Esophagus squamous epithelium (tissue), 5 donors: ENCODE data around the gene YAE1. TPM values are rescaled to one million over a fixed set of nuclear protein-coding genes. Genes with fewer than 3 reads are reported as not detected.
"Not testable (repeated sequence)": the region's sequence is repeated elsewhere in the genome, so short reads cannot be mapped to it uniquely, and the experiment has no call there.

ENCODE experiments used
- DNase-seq: peaks from one replicate; lab custom pipeline; 2025; lab: John Stamatoyannopoulos, UW
- H3K27ac ChIP-seq, 4 donors: fragments of 200-600 bp; sonication (generic); one replicate each; pipeline ENCODE4 v1.5.1; 2016 to 2019; ENCODE audit warnings: mild to moderate bottlenecking in 1 of 4
- H3K27me3 ChIP-seq, 4 donors: fragments of 200-600 bp; sonication (generic); 1 replicate in 3 of 4; 2 replicates in 1 of 4; pipeline versions ENCODE4 v1.5.1 to v1.6.0; 2017 to 2021; ENCODE audit warnings: antibody characterized with exemption in 1 of 4
- H3K36me3 ChIP-seq, 3 donors: fragments of 200-600 bp; sonication (generic); one replicate each; pipeline ENCODE4 v1.5.1; 2016 to 2019
- H3K4me1 ChIP-seq, 3 donors: fragments of 200-600 bp; sonication (generic); one replicate each; pipeline ENCODE4 v1.5.1; 2017 to 2019
- H3K4me3 ChIP-seq, 4 donors: fragments of 200-600 bp; sonication (generic); 1 replicate in 3 of 4; 2 replicates in 1 of 4; pipeline ENCODE4 v1.5.1; 2016 to 2019; ENCODE audit warnings: mild to moderate bottlenecking in 2 of 4, moderate library complexity in 1 of 4
- H3K9me3 ChIP-seq, 3 donors: fragments of 200-600 bp; sonication (generic); one replicate each; pipeline ENCODE4 v1.5.1; 2016 to 2019
- POLR2A ChIP-seq, 4 donors: fragments of 450-650 bp; IDR thresholded peaks; one replicate each; pipeline ENCODE4 v1.6.1; 2017; ENCODE audit warnings: antibody characterized with exemption in 4 of 4, mild to moderate bottlenecking in 4 of 4, moderate library complexity in 3 of 4
- WGBS, 2 donors: methylation state at CpG; one replicate each; pipeline ENCODE4 v1.1.5; 2018; 5-methylcytosine and 5-hydroxymethylcytosine counted together
- intact Hi-C: fragments of 100-400 bp; cut with DNase I; formaldehyde crosslinking; loops from one replicate; pipeline ENCODE4 v1.15.0; 2022
- total RNA-seq, 4 donors: library from RNA; depleted of rRNA; stranded (reverse); fragments of >200 nt; gene quantifications; one replicate each; pipeline ENCODE4 v1.1.0, GENCODE V29; 2016
- TF ChIP-seq, protein P1 (sequence below), 6 experiments: fragments of 450-650 bp in 4 of 6; fragments of 200-600 bp in 2 of 6; sonication (generic) in 2 of 6; IDR thresholded peaks; one replicate each; pipeline ENCODE4 v1.5.1; 2016 to 2019; ENCODE audit warnings: antibody characterized with exemption in 6 of 6, mild to moderate bottlenecking in 4 of 6, moderate library complexity in 4 of 6
- donor health status: DM: yes; HTN: yes; CAD: no.

The YAE1 gene
- total RNA-seq, 4 donors from 2014 or later = 3.6 to 23.1 (median 14.6) TPM

DNA sequence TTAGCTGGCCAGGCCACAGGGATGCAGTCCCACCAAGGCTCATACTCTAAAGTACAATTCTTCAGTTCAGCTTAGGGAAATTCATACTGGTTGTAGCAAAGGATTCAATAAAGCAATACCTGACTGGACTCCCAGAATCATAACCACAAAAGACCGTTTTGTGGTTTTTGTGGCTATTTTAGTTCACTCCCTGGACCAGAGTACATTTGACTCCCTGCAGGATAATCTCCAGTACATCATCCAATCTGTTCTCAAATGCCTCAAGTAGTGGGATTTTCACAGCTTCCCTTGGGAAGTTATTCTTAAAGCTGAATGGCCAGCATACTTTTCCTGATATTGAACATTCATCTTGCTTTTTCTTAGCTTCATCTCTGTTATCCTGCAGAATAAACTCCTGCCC is 29.3 kb upstream of the YAE1 start:
- Histone ChIP-seq H3K36me3 (no peaks in the 10 kb centered on the region), H3K27ac (peak overlapping the region in 2 of 4 donors; percentile 57 to 72), H3K27me3 (no peaks in the 10 kb centered on the region), H3K9me3 (no peaks in the 10 kb centered on the region), H3K4me1 (peaks cover 0 to 7% (median 0%) of the 10 kb centered on the region in 3 donors), H3K4me3 (no peak overlapping the region)
- TF ChIP-seq, protein P1, sequence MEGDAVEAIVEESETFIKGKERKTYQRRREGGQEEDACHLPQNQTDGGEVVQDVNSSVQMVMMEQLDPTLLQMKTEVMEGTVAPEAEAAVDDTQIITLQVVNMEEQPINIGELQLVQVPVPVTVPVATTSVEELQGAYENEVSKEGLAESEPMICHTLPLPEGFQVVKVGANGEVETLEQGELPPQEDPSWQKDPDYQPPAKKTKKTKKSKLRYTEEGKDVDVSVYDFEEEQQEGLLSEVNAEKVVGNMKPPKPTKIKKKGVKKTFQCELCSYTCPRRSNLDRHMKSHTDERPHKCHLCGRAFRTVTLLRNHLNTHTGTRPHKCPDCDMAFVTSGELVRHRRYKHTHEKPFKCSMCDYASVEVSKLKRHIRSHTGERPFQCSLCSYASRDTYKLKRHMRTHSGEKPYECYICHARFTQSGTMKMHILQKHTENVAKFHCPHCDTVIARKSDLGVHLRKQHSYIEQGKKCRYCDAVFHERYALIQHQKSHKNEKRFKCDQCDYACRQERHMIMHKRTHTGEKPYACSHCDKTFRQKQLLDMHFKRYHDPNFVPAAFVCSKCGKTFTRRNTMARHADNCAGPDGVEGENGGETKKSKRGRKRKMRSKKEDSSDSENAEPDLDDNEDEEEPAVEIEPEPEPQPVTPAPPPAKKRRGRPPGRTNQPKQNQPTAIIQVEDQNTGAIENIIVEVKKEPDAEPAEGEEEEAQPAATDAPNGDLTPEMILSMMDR (IDR thresholded peaks at IDR 0.05) = no peak
- no peak for TF ChIP-seq POLR2A (IDR thresholded peaks at IDR 0.05)
- intact Hi-C loops = no loop called here
- WGBS, 2 donors = 33 to 57% methylated on average over 1 of the region's 1 CpG
- DNase-seq = no peak

DNA sequence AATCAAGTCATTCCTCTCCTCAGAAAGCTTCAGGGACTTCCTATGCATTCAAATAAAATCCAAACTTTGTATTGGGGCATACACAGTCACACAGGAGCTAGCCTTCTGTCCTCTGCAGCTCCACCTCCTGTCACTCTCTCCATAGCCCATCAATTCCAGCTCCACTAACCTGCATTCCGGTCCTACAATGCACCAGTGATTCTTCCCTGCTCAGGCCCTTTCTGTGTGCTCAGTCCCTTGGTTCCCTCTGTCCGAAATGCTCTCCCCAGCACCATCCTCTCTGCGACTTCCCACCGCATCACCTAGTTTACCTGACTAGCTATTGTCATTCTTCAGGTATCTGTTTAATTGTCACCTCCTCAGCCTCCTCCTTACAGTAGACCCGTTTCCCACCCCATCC is 26.4 kb upstream of the YAE1 start:
- TF ChIP-seq, protein P1 (IDR thresholded peaks at IDR 0.05) = no peak
- no peak for TF ChIP-seq POLR2A (IDR thresholded peaks at IDR 0.05)
- Histone ChIP-seq H3K4me1 (peaks cover 0 to 7% (median 0%) of the 10 kb centered on the region in 3 donors), H3K4me3 (no peak overlapping the region), H3K9me3 (no peaks in the 10 kb centered on the region), H3K36me3 (no peaks in the 10 kb centered on the region), H3K27me3 (no peaks in the 10 kb centered on the region), H3K27ac (no peak overlapping the region)
- 62 to 67% methylated on average over 5 of the region's 5 CpGs for WGBS, 2 donors
- no peak for DNase-seq
- intact Hi-C loops = no loop called here

DNA sequence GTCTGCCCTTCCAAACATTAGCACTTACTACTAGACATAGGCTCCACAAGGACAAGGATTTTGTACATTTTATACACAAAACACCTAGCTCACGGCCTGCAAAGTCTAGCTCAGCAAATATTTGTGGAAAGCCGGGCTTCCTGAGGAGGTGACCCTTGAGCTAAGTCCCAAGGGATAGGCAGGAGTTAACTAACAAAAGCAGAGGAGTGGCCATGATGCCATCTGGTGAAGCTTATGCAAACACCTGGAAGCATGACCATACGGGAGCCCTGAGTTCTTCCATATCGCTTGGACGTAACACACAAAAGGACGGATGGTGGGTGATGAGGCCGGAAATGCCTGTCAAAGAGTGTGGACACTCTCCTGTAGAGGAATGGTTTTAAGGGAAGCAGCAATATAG is 25.9 kb upstream of the YAE1 start:
- no peak overlapping the region for H3K27ac ChIP-seq
- no peak for TF ChIP-seq POLR2A (IDR thresholded peaks at IDR 0.05)
- TF ChIP-seq, protein P1 (IDR thresholded peaks at IDR 0.05) = no peak
- WGBS, 2 donors = 67 to 77% methylated on average over 5 to 6 of the region's 7 CpGs

DNA sequence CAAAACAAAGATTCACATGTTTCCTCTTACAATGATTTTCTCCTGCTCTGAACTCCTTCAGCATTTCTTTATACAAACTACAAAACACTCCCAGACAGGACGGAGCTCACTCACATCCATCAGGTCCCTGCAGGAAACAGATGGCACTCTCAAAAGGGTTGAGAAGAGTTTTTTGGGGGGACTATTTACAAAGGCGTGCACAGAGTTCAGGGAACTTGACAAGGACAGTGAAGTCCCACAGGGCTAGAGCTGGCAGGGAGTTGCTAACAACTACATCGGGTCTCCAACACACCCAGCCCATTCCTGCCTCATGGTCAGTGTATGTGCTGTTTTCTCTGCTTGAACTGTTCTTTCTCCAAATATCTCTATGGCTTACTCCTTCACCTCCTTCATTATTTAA is 24.7 kb upstream of the YAE1 start:
- WGBS, 2 donors = 16 to 32% methylated on average over 3 of the region's 3 CpGs
- no peak for DNase-seq
- H3K4me1 ChIP-seq = peaks cover 0 to 2% (median 0%) of the 10 kb centered on the region in 3 donors

More for the DNA sequence above, 25.9 kb upstream of the YAE1 start:
- Histone ChIP-seq H3K9me3 (no peaks in the 10 kb centered on the region), H3K27me3 (no peaks in the 10 kb centered on the region), H3K4me1 (peaks cover 0 to 7% (median 0%) of the 10 kb centered on the region in 3 donors), H3K36me3 (no peaks in the 10 kb centered on the region), H3K4me3 (no peak overlapping the region)
- intact Hi-C loops = no loop called here
- no peak for DNase-seq

DNA sequence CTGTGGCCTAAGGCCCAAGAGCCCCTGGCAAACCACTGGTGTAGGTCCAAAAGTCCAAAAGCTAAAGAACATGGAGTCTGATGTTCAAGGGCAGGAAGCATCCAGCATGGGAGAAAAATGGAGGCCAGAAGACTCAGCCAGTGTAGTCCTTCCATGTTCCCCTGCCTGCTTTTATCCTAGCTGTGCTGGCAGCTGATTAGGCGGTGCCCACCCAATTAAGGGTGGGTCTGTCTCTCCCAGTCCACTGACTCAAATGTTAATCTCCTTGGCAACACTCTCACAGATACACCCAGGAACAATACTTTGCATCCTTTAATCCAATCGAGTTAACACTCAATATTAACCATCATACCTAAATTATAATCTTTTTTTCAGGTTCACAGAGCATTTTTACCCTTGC is 21.4 kb upstream of the YAE1 start:
- DNase-seq, H3K4me3 ChIP-seq, H3K4me1 ChIP-seq, H3K27ac ChIP-seq, H3K27me3 ChIP-seq, H3K36me3 ChIP-seq, intact Hi-C loops: not testable (repeated sequence)
- WGBS, 2 donors = 92 to 100% methylated on average over 2 of the region's 2 CpGs
- peaks cover 0 to 20% (median 12%) of the 10 kb centered on the region in 3 donors for H3K9me3 ChIP-seq

More for the DNA sequence above, 24.7 kb upstream of the YAE1 start:
- Histone ChIP-seq H3K36me3 (no peaks in the 10 kb centered on the region), H3K4me3 (no peak overlapping the region), H3K27ac (no peak overlapping the region), H3K27me3 (no peaks in the 10 kb centered on the region), H3K9me3 (peaks cover 0 to 3% (median 0%) of the 10 kb centered on the region in 3 donors)
- TF ChIP-seq POLR2A (IDR thresholded peaks at IDR 0.05) = no peak
- intact Hi-C loops = no loop called here

DNA sequence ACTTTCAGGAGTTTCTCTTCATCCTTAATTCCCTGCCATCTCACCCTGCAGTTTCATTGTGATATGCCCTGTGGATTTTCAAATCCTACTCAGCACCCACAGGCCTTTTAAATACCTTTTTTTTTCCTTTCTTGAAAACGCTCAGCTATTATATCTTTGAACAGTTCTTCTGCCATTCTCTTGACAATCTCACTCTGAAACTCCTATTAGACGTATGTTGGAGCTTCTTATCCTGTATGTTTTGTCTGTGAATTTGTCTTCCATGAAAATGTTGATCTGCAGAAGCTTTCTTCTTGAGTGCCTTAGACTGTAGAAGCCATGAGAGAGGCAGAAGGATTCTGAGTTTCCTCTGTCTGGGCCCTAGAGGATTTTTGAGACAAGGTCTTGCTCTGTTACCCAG is 18.9 kb upstream of the YAE1 start:
- H3K4me3 ChIP-seq = no peak overlapping the region
- H3K27me3 ChIP-seq = no peaks in the 10 kb centered on the region
- no peaks in the 10 kb centered on the region for H3K4me1 ChIP-seq
- H3K9me3 ChIP-seq = peaks cover 0 to 20% (median 12%) of the 10 kb centered on the region in 3 donors
- 62 to 90% methylated on average over 2 of the region's 2 CpGs for WGBS, 2 donors
- no peak overlapping the region for H3K27ac ChIP-seq
- intact Hi-C loops = no loop called here
- no peak for TF ChIP-seq POLR2A (IDR thresholded peaks at IDR 0.05)
- TF ChIP-seq, protein P1 (IDR thresholded peaks at IDR 0.05) = no peak
- no peak for DNase-seq
- no peaks in the 10 kb centered on the region for H3K36me3 ChIP-seq
